ENCODE results near the gene FBXW11.
"Not testable (repeated sequence)": the region's sequence is repeated elsewhere in the genome, so short reads cannot be mapped to it uniquely, and the experiment has no call there.

FBXW11 gene

GRCh38 chr5:172020110-172020786, 13.8 kb upstream of the FBXW11 start:
- DNase-seq (ENCODE audit: low read depth) = not testable (repeated sequence)

- no peak for DNase-seq (ENCODE audit: low read depth)
These were observed 8.9 kb upstream of the FBXW11 start for GRCh38 chr5:172015346-172015745.

- no peak for DNase-seq (ENCODE audit: low read depth)
These were observed 3.8 kb upstream of the FBXW11 start for GRCh38 chr5:172010278-172010677.

GRCh38 chr5:172009536-172010270, 3.3 kb upstream of the FBXW11 start:
- no peak for DNase-seq (ENCODE audit: low read depth)

GRCh38 chr5:172008689-172009141, 2.3 kb upstream of the FBXW11 start:
- no peak for DNase-seq (ENCODE audit: low read depth)

GRCh38 chr5:172008111-172008455, 1.6 kb upstream of the FBXW11 start:
- no peak for DNase-seq (ENCODE audit: low read depth)

- DNase-seq (ENCODE audit: low read depth) = no peak
These were observed 1.0 kb upstream of the FBXW11 start for GRCh38 chr5:172007175-172008110.

GRCh38 chr5:172005708-172006320, 624 bp downstream of the FBXW11 start:
- no peak for DNase-seq (ENCODE audit: low read depth)

GRCh38 chr5:172004824-172005237, 1.6 kb downstream of the FBXW11 start:
- DNase-seq (ENCODE audit: low read depth) = no peak

- DNase-seq (ENCODE audit: low read depth) = no peak
These were observed 2.7 kb downstream of the FBXW11 start for GRCh38 chr5:172003746-172004145.

- no peak for DNase-seq (ENCODE audit: low read depth)
These were observed 3.5 kb downstream of the FBXW11 start for GRCh38 chr5:172002840-172003512.

- DNase-seq (ENCODE audit: low read depth) = no peak
These were observed 4.1 kb downstream of the FBXW11 start for GRCh38 chr5:172002310-172002709.

- no peak for DNase-seq (ENCODE audit: low read depth)
These were observed 6.6 kb downstream of the FBXW11 start for GRCh38 chr5:171999877-172000276.

- no peak for DNase-seq (ENCODE audit: low read depth)
These were observed 7.3 kb downstream of the FBXW11 start for GRCh38 chr5:171999100-171999499.

GRCh38 chr5:171997011-171997410, 9.4 kb downstream of the FBXW11 start:
- DNase-seq (ENCODE audit: low read depth) = no peak

GRCh38 chr5:171992813-171993212, 13.6 kb downstream of the FBXW11 start:
- DNase-seq (ENCODE audit: low read depth) = no peak

- no peak for DNase-seq (ENCODE audit: low read depth)
These were observed 14.1 kb downstream of the FBXW11 start for GRCh38 chr5:171992305-171992704.

- DNase-seq (ENCODE audit: low read depth) = no peak
These were observed 15.8 kb downstream of the FBXW11 start for GRCh38 chr5:171990713-171991015.

- no peak for DNase-seq (ENCODE audit: low read depth)
These were observed 16.3 kb downstream of the FBXW11 start for GRCh38 chr5:171989946-171990712.

GRCh38 chr5:171989276-171989675, 17.2 kb downstream of the FBXW11 start:
- DNase-seq (ENCODE audit: low read depth) = no peak

- DNase-seq (ENCODE audit: low read depth) = no peak
These were observed 19.7 kb downstream of the FBXW11 start for GRCh38 chr5:171986772-171987171.
